Tibial nerve (tissue), 4 donors: ENCODE measurements around the gene GRB10. TPM values are rescaled to one million over a fixed set of nuclear protein-coding genes. Genes with fewer than 3 reads are reported as not detected.

Experiments used
- DNase-seq, 2 donors: peaks; one replicate each; pipeline ENCODE4 v3.0.0-alpha.2; 2019; ENCODE audit warnings: low spot score in 2 of 2
- H3K27ac ChIP-seq, 4 donors: fragments of 200-600 bp; sonication (generic) in 3 of 4; one replicate each; pipeline ENCODE4 v1.5.1; 2017 to 2019; ENCODE audit warnings: mild to moderate bottlenecking in 1 of 4
- H3K27me3 ChIP-seq, 2 donors: fragments of 200-600 bp; sonication (generic) in 1 of 2; one replicate each; pipeline versions ENCODE4 v1.5.1 to v1.6.0; 2017 to 2019
- H3K36me3 ChIP-seq, 3 donors: fragments of 200-600 bp; sonication (generic); one replicate each; pipeline ENCODE4 v1.5.1; 2018 to 2019
- H3K4me1 ChIP-seq, 4 donors: fragments of 200-600 bp; sonication (generic) in 3 of 4; one replicate each; pipeline ENCODE4 v1.5.1; 2017 to 2019
- H3K4me3 ChIP-seq, 4 donors: fragments of 200-600 bp; sonication (generic) in 3 of 4; one replicate each; pipeline ENCODE4 v1.5.1; 2017 to 2019; ENCODE audit warnings: mild to moderate bottlenecking in 1 of 4, moderate library complexity in 1 of 4
- H3K9me3 ChIP-seq, 4 donors: fragments of 200-600 bp; sonication (generic) in 3 of 4; one replicate each; pipeline ENCODE4 v1.5.1; 2017 to 2019
- EP300 ChIP-seq, 2 donors: sonication (generic); formaldehyde crosslinking; IDR thresholded peaks; one replicate each; pipeline ENCODE4 v1.6.1; 2017; ENCODE audit warnings: antibody characterized with exemption in 2 of 2, mild to moderate bottlenecking in 1 of 2
- POLR2A ChIP-seq, 2 donors: fragments of 450-650 bp; IDR thresholded peaks; one replicate each; pipeline ENCODE4 v1.6.1; 2017; ENCODE audit warnings: antibody characterized with exemption in 2 of 2, mild to moderate bottlenecking in 2 of 2, moderate library complexity in 2 of 2
- WGBS, 2 donors: methylation state at CpG; one replicate each; pipeline ENCODE4 v1.1.5; 2018; 5-methylcytosine and 5-hydroxymethylcytosine counted together
- total RNA-seq, 4 donors: library from RNA; depleted of rRNA; stranded (reverse); fragments of >200 nt; gene quantifications; one replicate each; pipeline ENCODE4 v1.1.0, GENCODE V29; 2016
- TF ChIP-seq, protein P1 (sequence below), 5 experiments: fragments of 200-600 bp in 3 of 5; fragments of 450-650 bp in 2 of 5; sonication (generic) in 3 of 5; IDR thresholded peaks; one replicate each; pipeline ENCODE4 v1.5.1; 2016 to 2019; ENCODE audit warnings: antibody characterized with exemption in 5 of 5, mild to moderate bottlenecking in 3 of 5, moderate library complexity in 2 of 5

GRB10 gene
- total RNA-seq, 4 donors from 2014 or later: 34.1 to 73.9 (median 56.0) TPM

- DNase-seq: no peak
- TF ChIP-seq EP300 (IDR thresholded peaks at IDR 0.05) (no peak), POLR2A (IDR thresholded peaks at IDR 0.05) (no peak)
- TF ChIP-seq, protein P1, sequence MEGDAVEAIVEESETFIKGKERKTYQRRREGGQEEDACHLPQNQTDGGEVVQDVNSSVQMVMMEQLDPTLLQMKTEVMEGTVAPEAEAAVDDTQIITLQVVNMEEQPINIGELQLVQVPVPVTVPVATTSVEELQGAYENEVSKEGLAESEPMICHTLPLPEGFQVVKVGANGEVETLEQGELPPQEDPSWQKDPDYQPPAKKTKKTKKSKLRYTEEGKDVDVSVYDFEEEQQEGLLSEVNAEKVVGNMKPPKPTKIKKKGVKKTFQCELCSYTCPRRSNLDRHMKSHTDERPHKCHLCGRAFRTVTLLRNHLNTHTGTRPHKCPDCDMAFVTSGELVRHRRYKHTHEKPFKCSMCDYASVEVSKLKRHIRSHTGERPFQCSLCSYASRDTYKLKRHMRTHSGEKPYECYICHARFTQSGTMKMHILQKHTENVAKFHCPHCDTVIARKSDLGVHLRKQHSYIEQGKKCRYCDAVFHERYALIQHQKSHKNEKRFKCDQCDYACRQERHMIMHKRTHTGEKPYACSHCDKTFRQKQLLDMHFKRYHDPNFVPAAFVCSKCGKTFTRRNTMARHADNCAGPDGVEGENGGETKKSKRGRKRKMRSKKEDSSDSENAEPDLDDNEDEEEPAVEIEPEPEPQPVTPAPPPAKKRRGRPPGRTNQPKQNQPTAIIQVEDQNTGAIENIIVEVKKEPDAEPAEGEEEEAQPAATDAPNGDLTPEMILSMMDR (IDR thresholded peaks at IDR 0.05): no peak
- H3K27me3 ChIP-seq: no peaks in the 10 kb centered on the region
- 93 to 96% methylated on average over 5 of the region's 5 CpGs for WGBS, 2 donors
- no peak overlapping the region for H3K4me3 ChIP-seq
- H3K4me1 ChIP-seq: peaks cover 0 to 16% (median 3%) of the 10 kb centered on the region in 4 donors
- H3K36me3 ChIP-seq: peaks cover 0 to 15% (median 0%) of the 10 kb centered on the region in 3 donors
- no peaks in the 10 kb centered on the region for H3K9me3 ChIP-seq
- no peak overlapping the region for H3K27ac ChIP-seq
These were observed 98.5 kb downstream of the GRB10 start for GRCh38 chr7:50684011-50684712.

GRCh38 chr7:50682573-50682972, 100.1 kb downstream of the GRB10 start:
- Histone ChIP-seq H3K4me3 (no peak overlapping the region), H3K27ac (no peak overlapping the region), H3K9me3 (no peaks in the 10 kb centered on the region), H3K36me3 (peaks cover 0 to 6% (median 0%) of the 10 kb centered on the region in 3 donors), H3K27me3 (no peaks in the 10 kb centered on the region), H3K4me1 (peaks cover 0 to 22% (median 5%) of the 10 kb centered on the region in 4 donors)
- no peak for DNase-seq
- 89 to 95% methylated on average over 1 of the region's 1 CpG for WGBS, 2 donors
- no peak for TF ChIP-seq POLR2A (IDR thresholded peaks at IDR 0.05)
- TF ChIP-seq, protein P1 (IDR thresholded peaks at IDR 0.05): no peak
- TF ChIP-seq EP300 (IDR thresholded peaks at IDR 0.05): no peak

DNA sequence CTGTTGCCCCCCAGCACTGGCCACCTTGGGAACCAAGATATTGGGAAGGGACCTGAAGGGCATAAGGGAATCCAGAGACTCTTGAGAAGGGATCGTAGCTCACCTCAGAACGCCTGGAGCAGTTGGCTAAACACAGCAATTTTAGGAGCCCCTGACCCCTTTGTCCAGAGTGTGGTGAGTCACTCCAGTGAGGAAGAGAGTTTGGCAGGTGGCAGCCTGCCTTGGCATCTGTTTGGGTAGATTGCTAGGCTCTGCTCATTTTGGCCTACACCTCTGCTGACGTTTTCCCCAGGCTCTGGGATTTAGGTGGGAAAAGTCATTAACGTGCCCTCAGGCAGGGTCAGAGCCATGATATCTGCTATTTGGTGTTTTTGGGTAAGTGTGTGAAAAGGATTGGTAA, 100.6 kb downstream of the GRB10 start:
- Histone ChIP-seq H3K36me3 (peaks cover 0 to 1% (median 0%) of the 10 kb centered on the region in 3 donors), H3K4me1 (peaks cover 0 to 27% (median 6%) of the 10 kb centered on the region in 4 donors), H3K9me3 (no peaks in the 10 kb centered on the region), H3K27me3 (no peaks in the 10 kb centered on the region), H3K4me3 (no peak overlapping the region), H3K27ac (no peak overlapping the region)
- 41 to 80% methylated on average over 2 to 4 of the region's 4 CpGs for WGBS, 2 donors
- DNase-seq: no peak
- TF ChIP-seq, protein P1 (IDR thresholded peaks at IDR 0.05): no peak
- TF ChIP-seq POLR2A (IDR thresholded peaks at IDR 0.05): no peak
- TF ChIP-seq EP300 (IDR thresholded peaks at IDR 0.05): no peak

DNA sequence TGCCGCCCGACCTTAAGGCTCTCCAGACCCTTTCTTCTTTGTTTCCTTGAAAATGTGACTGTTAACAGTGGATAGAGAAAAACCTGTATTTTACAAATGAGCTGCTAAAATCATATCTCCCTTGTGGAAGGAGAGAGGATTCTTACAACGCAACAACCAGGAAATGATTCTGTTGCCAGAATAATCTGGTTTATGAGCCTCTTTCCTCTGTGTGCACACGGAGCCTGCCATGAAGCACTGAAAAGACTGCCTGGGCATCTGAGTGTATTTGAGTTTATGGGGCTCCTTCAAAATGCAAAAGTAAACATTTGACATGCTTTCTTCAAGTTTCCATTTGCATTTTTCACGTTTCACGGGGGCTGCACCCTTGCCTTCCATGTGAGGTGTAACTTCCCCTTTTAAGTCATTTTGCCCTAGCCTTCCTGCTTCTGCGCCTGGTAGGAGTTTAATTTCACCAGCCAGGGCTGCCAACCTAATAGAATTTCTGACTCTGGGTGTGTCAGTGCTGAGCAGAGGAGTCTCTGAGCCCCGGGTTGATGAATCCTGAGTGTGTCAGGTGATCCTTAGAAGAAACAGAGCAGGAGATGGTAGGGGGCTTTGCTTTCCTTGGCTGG, 101.2 kb downstream of the GRB10 start:
- no peaks in the 10 kb centered on the region for H3K27me3 ChIP-seq
- no peaks in the 10 kb centered on the region for H3K9me3 ChIP-seq
- no peak overlapping the region for H3K27ac ChIP-seq
- H3K4me1 ChIP-seq: peaks cover 0 to 33% (median 6%) of the 10 kb centered on the region in 4 donors
- TF ChIP-seq, protein P1 (IDR thresholded peaks at IDR 0.05): no peak
- no peak for TF ChIP-seq POLR2A (IDR thresholded peaks at IDR 0.05)
- TF ChIP-seq EP300 (IDR thresholded peaks at IDR 0.05): no peak
- 58 to 60% methylated on average over 8 of the region's 8 CpGs for WGBS, 2 donors
- H3K36me3 ChIP-seq: no peaks in the 10 kb centered on the region
- no peak for DNase-seq
- H3K4me3 ChIP-seq: no peak overlapping the region
